Ovary (tissue), 10 donors: ENCODE data around the gene PLLP. TPM values are rescaled to one million over a fixed set of nuclear protein-coding genes. Genes with fewer than 3 reads are reported as not detected.
A peak's percentile ranks its signal among the peaks of the same experiment; 100 is the strongest.

ENCODE experiments used
- DNase-seq, 5 donors: peaks; one replicate each; pipeline ENCODE4 v3.0.0-alpha.2; 2019 to 2020
- H3K27ac ChIP-seq, 2 donors: fragments of 200-600 bp; one replicate each; pipeline versions ENCODE4 v1.5.1 to v1.8.0; 2019 to 2022
- H3K27me3 ChIP-seq: fragments of 200-600 bp; one replicate; pipeline ENCODE4 v1.8.0; 2022
- H3K36me3 ChIP-seq: fragments of 200-600 bp; sonication (generic); one replicate; pipeline ENCODE4 v1.5.1; 2019
- H3K4me1 ChIP-seq: one replicate; pipeline ENCODE4 v1.8.1; 2013; ENCODE audit warnings: mild to moderate bottlenecking, moderate library complexity; ENCODE audit not compliant: insufficient read depth
- H3K4me3 ChIP-seq: fragments of 200-600 bp; sonication (generic); one replicate; pipeline ENCODE4 v1.5.1; 2017
- H3K9me3 ChIP-seq, 2 donors: fragments of 200-600 bp in 1 of 2; sonication (generic) in 1 of 2; one replicate each; pipeline versions ENCODE4 v1.5.1 to v1.8.1; 2013 to 2019; ENCODE audit warnings: mild to moderate bottlenecking in 1 of 2, moderate library complexity in 1 of 2
- EP300 ChIP-seq: sonication (generic); formaldehyde crosslinking; IDR thresholded peaks from one replicate; pipeline ENCODE4 v1.6.1; 2017; ENCODE audit warnings: antibody characterized with exemption
- POLR2A ChIP-seq: fragments of 450-650 bp; IDR thresholded peaks from one replicate; pipeline ENCODE4 v1.6.1; 2017; ENCODE audit warnings: antibody characterized with exemption, mild to moderate bottlenecking, moderate library complexity
- WGBS, 3 donors: extraction: QIAGEN DNeasy Blood & Tissue Kit in 1 of 3; methylation state at CpG; one replicate each; pipeline versions ENCODE4 v1.1.5 to v1.1.7; 2013 to 2017; 5-methylcytosine and 5-hydroxymethylcytosine counted together
- intact Hi-C, 4 donors: fragments of 100-400 bp; cut with DNase I; formaldehyde crosslinking; loops; one replicate each; pipeline versions ENCODE4 v1.11.0 to v1.15.1; 2022 to 2023
- long read RNA-seq, 3 donors: library from polyadenylated mRNA in 2 of 3; unstranded in 2 of 3; transcript quantifications; one replicate each; pipeline ENCODE4 v2.0.0 and lab custom pipeline, GENCODE V29; 2021 to 2026
- polyA plus RNA-seq, 2 donors: library from polyadenylated mRNA; stranded (reverse); fragments of 200-250 nt in 1 of 2; fragments of 350-450 nt in 1 of 2; fragmentation: Illumina TruSeq in 1 of 2; extraction: RNeasy Lipid Tissue Mini Kit (QIAGEN cat#74804) in 1 of 2; gene quantifications; one replicate each; pipeline ENCODE4 v1.2.3, GENCODE V29; 2013 to 2014
- total RNA-seq, 7 donors: library from RNA; depleted of rRNA in 2 of 7; stranded (reverse); fragments of >200 nt in 2 of 7; fragmentation: NEBNext Ultra II Directional in 3 of 7; extraction: Animal tissue kit (Norgen Biotek cat#: 25700) in 3 of 7; gene quantifications; one replicate each; pipeline versions ENCODE4 v1.1.0 to v1.2.4, GENCODE V29; 2016 to 2023
- TF ChIP-seq, protein P1 (sequence below), 3 donors: fragments of 450-650 bp in 2 of 3; fragments of 200-600 bp in 1 of 3; IDR thresholded peaks; one replicate each; pipeline versions ENCODE4 v1.5.1 to v1.8.0; 2016 to 2022; ENCODE audit warnings: antibody characterized with exemption in 3 of 3, mild to moderate bottlenecking in 1 of 3
- donor health status: DM: no; HTN: no; CAD: no; lungs with moderate emphysema.
- donor health status: DM: no; HTN: no; CAD: no.
- donor health status: Bipolar disorder and iron deficiency.
- donor health status: DM: yes; HTN: yes; CAD: no.
- donor health status: DM: no; HTN: no; CAD: no.
- donor health status: DM: yes; HTN: yes; CAD: no.

The PLLP gene, protein sequence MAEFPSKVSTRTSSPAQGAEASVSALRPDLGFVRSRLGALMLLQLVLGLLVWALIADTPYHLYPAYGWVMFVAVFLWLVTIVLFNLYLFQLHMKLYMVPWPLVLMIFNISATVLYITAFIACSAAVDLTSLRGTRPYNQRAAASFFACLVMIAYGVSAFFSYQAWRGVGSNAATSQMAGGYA
- 10 to 100 TPM in 1 of 7 donors, 1 to 10 TPM in 5, under 1 TPM in 1; 0.94 to 54.2 (median 4.0) TPM for total RNA-seq
- polyA plus RNA-seq = 1 to 10 TPM; 3.4 to 5.9 TPM
- long read RNA-seq, donor 1, transcript PLLP-201 (4 exons, 1,512 nt) = major isoform, 8 of 10 reads
- long read RNA-seq, donor 1, partial matches to known transcripts = 0 of 10 reads
- long read RNA-seq, donor 1, other reads (novel, unspliced or antisense) = 1 of 10 reads
- long read RNA-seq, donor 2, transcript PLLP-201 (4 exons, 1,512 nt) = major isoform, 7 of 7 reads
- long read RNA-seq, donor 2, partial matches to known transcripts = 0 of 7 reads
- long read RNA-seq, donor 2, other reads (novel, unspliced or antisense) = 0 of 7 reads
- long read RNA-seq, donor 3, transcript PLLP-201 (4 exons, 1,512 nt) = major isoform, 10 of 12 reads
- long read RNA-seq, donor 3, partial matches to known transcripts = 0 of 12 reads
- long read RNA-seq, donor 3, other reads (novel, unspliced or antisense) = 2 of 12 reads

DNA sequence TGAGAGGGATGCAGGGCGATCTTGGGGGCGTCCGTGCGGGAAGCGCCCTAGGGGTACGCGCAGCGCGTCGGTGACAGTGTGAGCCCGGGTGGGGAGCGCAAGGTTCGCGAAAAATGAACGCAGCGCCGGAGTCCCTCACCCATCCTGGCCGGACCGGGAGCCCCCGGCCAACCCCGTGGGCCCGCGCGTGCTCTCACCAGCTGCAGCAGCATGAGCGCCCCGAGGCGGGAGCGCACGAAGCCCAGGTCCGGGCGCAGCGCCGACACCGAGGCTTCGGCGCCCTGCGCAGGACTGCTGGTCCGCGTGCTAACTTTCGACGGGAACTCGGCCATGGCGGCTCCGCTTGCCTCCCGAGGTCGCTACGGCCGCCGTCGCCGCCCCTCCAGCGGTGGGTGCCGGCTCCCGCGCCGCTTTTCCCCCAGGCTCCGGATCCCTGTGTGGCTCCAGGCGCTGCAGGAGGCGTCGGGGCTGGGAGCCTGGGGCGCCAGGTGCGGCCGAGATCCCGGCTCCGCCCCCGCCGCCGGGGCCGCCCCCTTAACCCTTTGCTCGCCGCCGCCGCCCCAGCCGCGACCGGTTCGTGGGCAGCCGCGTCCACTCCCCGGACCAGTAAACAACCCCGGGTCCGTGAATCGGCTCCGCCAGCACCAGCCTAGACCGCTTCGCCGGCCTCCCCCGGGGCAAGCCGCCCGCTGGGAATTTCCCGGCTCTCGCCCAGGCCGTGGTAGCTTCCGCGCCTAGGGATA lies at the start of gene PLLP:
PLLP (minus strand) TSS at position 464 of the 743 bp plus-strand sequence; CDS start at position 332, 132 bp downstream.
- TF ChIP-seq, protein P1, sequence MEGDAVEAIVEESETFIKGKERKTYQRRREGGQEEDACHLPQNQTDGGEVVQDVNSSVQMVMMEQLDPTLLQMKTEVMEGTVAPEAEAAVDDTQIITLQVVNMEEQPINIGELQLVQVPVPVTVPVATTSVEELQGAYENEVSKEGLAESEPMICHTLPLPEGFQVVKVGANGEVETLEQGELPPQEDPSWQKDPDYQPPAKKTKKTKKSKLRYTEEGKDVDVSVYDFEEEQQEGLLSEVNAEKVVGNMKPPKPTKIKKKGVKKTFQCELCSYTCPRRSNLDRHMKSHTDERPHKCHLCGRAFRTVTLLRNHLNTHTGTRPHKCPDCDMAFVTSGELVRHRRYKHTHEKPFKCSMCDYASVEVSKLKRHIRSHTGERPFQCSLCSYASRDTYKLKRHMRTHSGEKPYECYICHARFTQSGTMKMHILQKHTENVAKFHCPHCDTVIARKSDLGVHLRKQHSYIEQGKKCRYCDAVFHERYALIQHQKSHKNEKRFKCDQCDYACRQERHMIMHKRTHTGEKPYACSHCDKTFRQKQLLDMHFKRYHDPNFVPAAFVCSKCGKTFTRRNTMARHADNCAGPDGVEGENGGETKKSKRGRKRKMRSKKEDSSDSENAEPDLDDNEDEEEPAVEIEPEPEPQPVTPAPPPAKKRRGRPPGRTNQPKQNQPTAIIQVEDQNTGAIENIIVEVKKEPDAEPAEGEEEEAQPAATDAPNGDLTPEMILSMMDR (IDR thresholded peaks at IDR 0.05) = no peak
- no peak for TF ChIP-seq EP300
- DNase-seq = peak in 2 of 5 donors; percentile 51
- no peaks in the 10 kb centered on the region for H3K27me3 ChIP-seq
- WGBS, 3 donors = 0 to 1% (median 1%) methylated on average over 41 to 95 of the region's 95 CpGs
- peak within 1 kb of the TSS; percentile 37 for H3K4me3 ChIP-seq
- H3K4me1 ChIP-seq = peaks cover 7% of the 10 kb centered on the region
- H3K36me3 ChIP-seq = no peaks in the 10 kb centered on the region
- no peaks in the 10 kb centered on the region for H3K9me3 ChIP-seq
- intact Hi-C loops = loop anchor here in 1 of 4 donors (10.0 kb wide), 1 partner anchor 200 kb away; no protein-coding TSS in a partner anchor
- no peak within 1 kb of the TSS for H3K27ac ChIP-seq

DNA sequence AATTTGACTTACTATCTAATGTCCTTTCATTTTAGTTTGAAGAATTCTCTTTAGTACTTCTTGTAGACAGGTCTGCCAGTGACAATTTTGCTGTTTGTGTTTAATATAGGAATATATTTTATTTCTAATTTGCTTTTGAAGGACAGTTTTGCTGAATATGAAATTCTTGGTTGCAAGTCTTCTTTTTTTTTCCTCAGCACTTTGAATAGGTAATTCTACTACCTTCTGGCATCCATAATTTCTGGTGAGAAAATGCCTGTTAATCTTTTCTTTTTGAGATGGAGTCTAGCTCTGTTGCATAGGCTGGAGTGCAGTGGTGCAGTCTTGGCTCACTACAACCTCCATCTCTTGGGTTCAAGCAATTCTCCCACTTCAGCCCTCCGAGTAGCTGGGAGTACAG lies 48.9 kb upstream of the PLLP start:
- WGBS, 3 donors = 91 to 94% (median 93%) methylated on average over 1 of the region's 1 CpG
- TF ChIP-seq EP300 (no peak), POLR2A (no peak)
- TF ChIP-seq, protein P1 (IDR thresholded peaks at IDR 0.05) = no peak
- Histone ChIP-seq H3K36me3 (no peaks in the 10 kb centered on the region), H3K27ac (no peak overlapping the region), H3K27me3 (no peaks in the 10 kb centered on the region), H3K4me1 (no peaks in the 10 kb centered on the region), H3K9me3 (no peaks in the 10 kb centered on the region), H3K4me3 (no peak overlapping the region)
- intact Hi-C loops = no loop called here
- no peak for DNase-seq

DNA sequence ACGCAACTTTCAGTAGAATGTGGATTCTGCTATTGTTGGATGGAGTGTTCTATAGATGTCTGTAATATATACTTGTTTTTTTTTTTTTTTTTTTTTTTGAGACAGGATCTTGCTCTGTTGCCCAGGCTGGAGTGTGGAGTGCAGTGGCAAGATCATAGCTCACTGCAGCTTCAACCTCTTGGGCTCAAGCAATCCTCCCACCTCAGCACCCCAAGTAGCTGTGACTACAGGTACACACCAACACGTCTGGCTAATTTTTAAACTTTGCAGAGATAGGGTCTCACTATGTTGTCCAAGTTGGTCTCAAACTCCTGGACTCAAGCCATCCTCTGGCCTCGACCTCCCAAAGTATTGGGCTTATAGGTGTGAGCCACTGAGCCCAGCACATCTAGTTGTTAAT lies 46.9 kb upstream of the PLLP start:
- no peak for DNase-seq
- Histone ChIP-seq H3K27ac (no peak overlapping the region), H3K36me3 (no peaks in the 10 kb centered on the region), H3K4me3 (no peak overlapping the region), H3K27me3 (no peaks in the 10 kb centered on the region), H3K4me1 (no peaks in the 10 kb centered on the region), H3K9me3 (no peaks in the 10 kb centered on the region)
- no peak for TF ChIP-seq EP300
- TF ChIP-seq POLR2A = no peak
- TF ChIP-seq, protein P1 (IDR thresholded peaks at IDR 0.05) = no peak
- intact Hi-C loops = no loop called here
- WGBS, 3 donors = 75 to 87% (median 84%) methylated on average over 3 of the region's 3 CpGs

DNA sequence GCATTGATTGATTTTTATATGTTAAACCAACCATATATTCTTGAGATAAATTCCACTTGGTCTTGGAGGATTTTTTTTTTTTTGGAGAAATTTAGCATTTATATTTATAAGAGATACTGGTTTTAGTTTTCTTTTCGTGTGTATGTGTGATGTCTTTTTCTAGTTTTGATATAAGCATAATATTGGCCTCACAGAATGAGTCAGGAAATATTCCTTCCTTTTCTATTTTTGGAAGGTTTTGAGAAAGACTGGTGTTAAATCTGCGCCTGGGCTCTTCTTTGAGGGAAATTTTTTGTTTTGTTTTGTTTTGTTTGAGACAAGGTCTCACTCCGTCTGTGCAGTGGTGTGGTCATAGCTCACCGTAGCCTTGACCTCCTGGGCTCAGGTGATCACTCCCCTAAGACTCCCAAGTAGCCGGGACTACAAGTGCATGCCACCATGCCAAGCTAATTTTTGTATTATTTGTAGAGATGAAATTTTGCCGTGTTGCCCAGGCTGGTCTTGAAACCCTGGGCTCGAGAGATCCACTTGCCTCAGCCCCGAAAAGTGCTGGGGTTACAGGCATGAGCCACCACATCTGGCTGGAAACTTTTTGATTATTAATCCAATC lies 45.4 kb upstream of the PLLP start:
- H3K4me1 ChIP-seq = no peaks in the 10 kb centered on the region
- no peaks in the 10 kb centered on the region for H3K36me3 ChIP-seq
- intact Hi-C loops = no loop called here
- no peak overlapping the region for H3K4me3 ChIP-seq
- H3K9me3 ChIP-seq = no peaks in the 10 kb centered on the region
- TF ChIP-seq POLR2A = no peak
- TF ChIP-seq, protein P1 (IDR thresholded peaks at IDR 0.05) = no peak
- no peak for TF ChIP-seq EP300
- H3K27me3 ChIP-seq = no peaks in the 10 kb centered on the region
- H3K27ac ChIP-seq = no peak overlapping the region
- DNase-seq = no peak
- 28 to 44% (median 34%) methylated on average over 8 of the region's 8 CpGs for WGBS, 3 donors
